HG03457 (cell line): Measurements from ENCODE around the gene ARRDC1.
"Not testable (repeated sequence)": the region's sequence is repeated elsewhere in the genome, so short reads cannot be mapped to it uniquely, and the experiment has no call there.

Source experiments
- ATAC-seq: cut with Tn5 transposase; IDR thresholded peaks from one replicate; pipeline ENCODE4 v1.9.1; 2021; ENCODE audit warnings: moderate number of reproducible peaks; ENCODE audit not compliant: unreplicated experiment

The ARRDC1 gene

DNA sequence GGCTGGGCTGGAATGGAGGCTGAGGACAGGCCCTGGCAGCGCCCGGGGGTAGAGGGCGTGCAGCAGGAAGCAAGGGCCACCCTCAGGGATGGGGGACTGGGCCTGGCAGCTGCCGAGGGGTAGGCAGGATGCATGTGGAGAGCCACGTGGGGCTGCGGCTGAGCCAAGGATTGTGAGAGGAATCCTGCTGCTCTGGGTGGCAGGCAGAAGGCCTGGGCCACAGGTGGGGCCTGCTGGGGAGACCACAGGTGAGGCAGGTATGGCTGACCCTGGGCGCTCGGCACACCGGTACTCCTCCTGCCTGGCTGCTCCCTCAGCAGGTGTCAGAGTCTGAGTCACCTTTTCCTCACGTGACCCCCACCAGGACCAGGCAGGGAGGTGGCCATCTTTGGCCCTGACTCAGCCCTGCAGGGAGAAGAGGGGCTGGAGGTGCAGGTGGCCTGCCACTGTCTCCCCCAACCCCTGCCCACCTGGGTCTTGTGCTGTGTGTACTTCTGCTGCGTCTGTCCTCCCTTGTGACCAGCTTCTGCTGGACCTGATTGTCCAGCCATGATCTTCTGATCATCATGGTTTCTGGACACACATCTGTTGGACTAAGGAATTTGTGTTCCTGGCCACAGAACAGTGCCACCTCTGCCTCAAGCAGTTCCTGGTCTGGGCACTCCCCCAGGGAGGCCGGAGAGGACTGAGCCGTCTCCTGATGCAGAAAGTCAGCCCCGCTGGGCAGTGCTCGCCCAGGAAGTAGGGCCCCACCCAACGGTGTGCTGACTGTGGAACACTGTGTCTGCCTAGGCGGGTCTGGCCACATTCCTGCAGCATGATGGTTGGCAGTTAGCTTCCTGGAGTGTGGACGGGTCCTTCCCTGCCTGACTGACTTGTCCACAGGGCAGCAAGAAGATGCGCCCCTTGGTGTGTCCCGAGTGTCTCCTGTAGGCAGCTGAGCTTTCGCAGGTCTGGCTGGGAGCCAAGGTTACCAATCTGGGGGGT, 6.4 kb downstream of the ARRDC1 start:
- no peak for ATAC-seq

DNA sequence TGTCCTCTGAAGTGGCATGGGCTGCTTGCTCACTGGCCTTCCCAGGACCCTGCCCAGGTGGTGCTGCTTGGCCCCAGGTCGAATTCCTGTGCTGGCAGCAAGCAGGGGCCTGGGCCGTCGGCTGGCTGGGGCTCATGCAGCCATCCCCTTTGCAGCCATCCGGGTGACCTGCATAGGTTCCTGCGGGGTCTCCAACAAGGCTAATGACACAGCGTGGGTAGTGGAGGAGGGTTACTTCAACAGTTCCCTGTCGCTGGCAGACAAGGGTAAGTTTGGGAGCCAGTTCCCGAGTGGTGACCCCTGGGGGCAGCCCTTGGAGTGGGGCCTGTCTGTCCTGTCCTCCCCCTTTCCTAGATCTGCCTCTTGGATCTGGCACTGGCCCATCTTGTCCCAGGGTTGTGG, 7.3 kb downstream of the ARRDC1 start:
- ATAC-seq = no peak

DNA sequence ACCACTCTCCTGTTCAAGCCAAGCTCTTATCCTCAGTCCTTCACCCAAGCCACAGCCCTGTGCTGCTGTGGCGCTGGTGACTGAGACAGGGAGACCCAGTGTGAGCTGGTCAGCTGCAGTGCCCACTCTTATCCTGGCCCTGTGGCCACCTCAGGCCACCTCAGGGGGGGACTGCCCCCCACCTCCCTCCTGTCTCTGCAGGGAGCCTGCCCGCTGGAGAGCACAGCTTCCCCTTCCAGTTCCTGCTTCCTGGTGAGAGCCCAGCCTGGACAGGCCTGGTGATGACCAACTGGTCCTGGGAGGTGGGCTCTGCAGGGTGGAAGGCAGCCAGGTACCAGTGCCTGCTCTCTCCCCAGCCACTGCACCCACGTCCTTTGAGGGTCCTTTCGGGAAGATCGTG, 7.8 kb downstream of the ARRDC1 start:
- ATAC-seq = no peak

DNA sequence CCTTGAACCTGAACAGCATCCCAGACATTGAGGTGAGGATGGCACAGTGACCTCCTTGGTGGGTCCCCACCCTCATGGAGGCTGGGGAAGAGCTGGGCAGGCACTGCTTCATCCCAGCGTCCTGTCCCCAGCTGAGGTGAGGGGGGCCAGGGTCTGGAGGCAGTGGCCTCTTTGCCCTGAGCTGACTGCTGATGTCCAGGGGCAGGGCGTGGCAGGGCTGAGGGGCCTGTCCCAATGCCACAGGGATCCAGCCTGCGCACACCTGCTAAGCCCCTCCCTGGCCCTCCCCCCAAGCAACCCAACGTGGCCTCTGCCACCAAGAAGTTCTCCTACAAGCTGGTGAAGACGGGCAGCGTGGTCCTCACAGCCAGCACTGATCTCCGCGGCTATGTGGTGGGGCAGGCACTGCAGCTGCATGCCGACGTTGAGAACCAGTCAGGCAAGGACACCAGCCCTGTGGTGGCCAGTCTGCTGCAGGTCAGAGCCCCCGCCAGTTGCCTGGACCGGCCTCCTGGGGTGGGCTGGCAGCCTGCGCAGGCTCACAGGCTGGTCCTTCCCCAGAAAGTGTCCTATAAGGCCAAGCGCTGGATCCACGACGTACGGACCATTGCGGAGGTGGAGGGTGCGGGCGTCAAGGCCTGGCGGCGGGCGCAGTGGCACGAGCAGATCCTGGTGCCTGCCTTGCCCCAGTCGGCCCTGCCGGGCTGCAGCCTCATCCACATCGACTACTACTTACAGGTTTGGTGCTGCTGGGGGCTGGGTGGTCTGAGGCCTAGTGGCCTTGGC, 8.4 kb downstream of the ARRDC1 start:
- no peak for ATAC-seq

DNA sequence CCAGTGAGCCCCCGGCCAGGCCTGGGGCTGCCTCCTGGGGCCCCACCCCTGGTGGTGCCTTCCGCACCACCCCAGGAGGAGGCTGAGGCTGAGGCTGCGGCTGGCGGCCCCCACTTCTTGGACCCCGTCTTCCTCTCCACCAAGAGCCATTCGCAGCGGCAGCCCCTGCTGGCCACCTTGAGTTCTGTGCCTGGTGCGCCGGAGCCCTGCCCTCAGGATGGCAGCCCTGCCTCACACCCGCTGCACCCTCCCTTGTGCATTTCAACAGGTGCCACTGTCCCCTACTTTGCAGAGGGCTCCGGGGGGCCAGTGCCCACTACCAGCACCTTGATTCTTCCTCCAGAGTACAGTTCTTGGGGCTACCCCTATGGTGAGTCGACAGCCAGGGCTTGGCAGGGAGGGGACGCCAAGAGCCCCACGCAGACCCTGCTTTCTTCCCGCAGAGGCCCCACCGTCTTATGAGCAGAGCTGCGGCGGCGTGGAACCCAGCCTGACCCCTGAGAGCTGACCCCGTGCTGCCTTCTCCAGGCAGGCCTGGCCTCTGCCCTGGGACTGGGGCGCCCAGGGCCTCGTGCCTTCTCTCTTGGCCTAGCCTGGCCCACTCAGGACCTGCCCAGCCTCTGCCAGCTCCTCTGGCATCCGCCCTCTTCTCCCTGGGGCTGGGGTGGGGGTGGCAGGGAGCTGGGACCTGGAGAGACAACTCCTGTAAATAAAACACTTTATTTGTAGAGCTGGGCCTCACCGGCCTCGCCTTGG, 9.3 kb downstream of the ARRDC1 start:
- no peak for ATAC-seq

DNA sequence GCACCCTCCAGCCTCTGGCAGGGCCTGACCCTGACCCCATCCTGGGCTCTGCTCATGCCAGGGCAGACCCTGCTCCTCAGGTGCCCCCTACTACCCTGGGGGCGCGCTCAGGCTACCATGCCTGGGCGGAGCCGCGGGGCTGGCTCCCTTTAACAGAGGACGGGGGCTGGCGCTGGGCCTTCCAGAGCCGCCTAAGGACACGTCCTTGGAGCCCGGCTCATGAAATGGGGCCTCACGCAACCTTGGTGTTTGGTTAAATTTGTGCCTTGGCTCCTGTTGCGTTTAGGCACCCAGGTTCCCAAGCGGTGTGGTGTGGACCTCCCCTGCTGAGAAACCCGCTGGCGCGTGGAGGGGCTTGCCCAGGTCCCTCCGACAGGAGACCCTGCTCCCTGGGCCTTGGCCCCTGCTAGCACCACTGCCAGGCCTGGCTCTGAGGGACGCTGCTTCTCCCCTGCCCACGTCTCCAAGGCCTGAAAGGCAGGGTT, 9.9 kb downstream of the ARRDC1 start:
- no peak for ATAC-seq

DNA sequence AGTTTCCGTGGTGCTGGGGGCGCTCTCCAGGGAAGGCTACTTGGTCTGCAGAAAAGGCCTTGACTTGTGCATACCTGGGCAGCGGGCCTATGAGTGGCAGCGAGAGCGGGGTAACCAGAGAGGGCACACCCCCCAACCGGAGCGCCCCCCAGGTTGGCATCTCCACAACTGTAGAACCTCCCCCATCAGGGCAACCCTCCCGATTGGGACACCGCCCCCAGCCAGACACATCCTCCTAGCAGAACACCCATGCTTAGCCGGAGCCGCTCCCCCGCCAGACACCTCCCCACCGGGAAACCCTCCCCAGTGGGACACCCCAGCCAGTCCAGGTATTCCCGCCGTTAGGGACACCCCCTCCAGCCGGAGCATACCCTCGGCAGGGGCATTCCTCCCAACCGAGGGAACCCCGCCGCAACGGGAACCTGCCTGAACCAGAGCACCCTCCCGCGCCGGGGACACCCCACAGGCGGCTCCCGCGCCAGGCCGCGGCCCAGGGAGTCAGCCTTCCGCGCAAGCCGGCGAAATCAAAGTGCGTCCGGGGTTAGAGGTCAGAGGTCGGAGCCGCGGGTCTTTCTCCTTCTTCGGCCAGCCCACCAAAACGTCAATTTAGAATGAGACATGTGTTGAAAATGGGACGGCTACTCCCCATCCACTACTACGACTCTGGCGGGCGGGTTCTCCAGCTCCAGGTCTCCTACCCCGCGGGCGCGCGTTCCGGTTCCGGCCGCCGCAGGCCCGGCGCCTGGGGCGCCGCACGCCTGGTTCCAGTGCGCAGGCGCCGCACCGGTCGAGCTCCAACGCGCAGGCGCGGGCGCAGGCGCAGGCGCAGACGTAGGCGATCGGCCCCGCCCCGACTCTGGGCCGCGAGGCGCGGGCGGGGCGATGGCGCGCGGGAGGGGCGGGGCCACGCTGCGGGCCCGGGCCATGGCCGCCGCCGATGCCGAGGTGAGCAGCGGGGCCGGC, 12.9 kb downstream of the ARRDC1 start, which contains the start of gene EHMT1:
Gene EHMT1 (plus strand): TSS at position 901 of the 963 bp plus-strand sequence. CDS start 24 bp downstream, at position 925.
- peak; percentile 42 for ATAC-seq

DNA sequence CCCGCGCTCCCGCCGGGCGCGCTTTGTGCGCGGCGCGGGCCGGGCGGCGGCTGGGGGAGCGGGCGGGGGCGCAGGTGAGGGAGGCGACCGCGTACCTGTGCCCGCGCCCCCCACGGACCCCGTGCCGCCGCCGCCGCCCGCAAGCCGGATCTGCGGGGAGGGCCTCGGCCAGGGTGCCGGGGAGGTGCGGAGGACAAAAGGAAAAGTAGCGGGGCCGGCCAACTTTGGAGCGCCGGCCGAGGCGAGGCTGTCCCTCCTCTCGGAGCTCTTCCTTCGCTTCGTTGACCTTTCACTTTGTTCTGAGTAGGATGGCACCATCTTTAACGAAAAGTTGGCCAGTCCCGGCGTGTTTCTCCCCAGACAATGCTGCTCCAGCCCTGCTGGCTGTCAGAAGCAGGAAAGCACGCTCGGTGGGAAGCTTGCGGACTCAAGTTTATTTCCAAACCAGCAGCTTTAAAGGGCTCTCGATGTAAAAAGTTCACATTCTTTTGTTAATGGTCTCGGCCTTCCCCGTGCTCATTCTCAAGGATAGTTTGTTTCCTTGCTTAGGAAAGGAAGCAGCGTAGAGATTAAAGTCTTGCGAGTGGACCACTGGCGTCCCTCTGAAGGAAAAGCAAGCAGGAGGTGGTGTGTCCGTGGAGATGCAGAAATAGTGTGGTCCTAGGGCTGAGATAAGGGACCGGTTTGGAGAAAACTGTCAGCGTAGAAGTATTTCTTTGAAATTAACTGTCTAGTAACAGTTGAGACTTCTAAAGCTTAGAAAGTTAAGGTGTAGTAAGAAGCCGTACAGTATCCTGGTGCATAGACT, 14.0 kb downstream of the ARRDC1 start:
- ATAC-seq = peak; percentile 9

DNA sequence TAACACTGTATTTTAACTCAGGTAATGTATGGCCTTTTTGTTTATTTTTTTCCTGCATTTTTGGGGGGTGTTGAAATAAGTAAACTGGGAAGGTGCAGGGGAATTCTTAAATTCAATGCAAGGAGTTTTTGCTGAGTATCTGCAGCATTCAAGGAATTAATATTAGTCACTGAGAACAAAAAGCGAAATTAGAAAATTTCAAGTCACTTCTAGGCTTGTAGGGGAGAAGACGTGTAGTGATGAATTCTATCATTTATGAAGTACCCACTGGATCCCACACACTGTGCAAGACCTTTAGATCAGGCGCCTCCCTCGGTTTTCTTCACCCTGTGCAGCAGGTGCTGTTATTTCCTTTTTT, 14.5 kb downstream of the ARRDC1 start:
- ATAC-seq = no peak

DNA sequence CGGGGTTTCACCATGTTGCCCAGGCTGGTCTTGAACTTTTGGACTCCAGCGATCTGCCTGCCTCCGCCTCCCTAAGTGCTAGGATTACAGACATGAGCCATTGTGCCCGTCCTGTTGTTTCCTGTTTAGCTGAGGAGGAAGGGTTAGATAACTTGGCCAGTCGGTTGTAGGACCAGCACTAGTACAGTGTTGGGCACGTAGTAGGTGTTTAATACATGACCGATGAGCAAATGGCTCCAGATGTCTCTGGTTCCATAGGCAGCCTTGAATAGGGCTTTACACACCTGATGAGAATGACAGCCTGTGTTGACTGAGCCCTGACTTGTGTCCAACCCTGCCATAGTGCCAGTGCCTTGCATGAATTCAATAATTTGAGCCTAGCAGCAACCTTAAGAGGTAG, 15.1 kb downstream of the ARRDC1 start:
- ATAC-seq = no peak

DNA sequence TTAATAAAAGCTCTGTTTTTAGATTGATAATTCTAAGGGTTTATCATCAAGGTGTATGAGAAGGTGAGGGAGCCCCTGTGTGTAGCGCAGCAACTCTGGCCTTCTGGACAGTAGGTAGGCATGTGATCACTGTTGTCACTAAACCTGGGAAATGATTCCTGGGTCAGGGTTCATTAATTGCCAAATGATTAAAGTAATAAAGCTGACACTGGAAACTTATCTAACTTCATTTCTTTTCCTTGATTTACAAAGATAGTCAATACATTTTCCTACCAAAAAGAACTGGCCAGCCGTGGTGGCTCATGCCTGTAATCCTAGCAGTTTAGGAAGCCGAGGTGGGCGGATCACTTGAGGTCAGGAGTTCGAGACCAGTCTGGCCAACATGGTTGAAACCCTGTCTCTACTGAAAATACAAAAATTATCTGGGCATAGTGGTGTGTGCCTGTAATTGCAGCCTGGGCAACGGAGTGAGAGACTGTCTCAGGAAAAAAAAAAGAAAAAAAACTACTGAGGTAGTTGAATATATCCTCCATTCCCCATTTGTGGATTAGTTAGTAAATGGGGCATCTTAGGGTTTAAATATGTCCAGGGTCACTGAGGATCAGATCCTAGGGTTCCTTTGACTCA, 15.8 kb downstream of the ARRDC1 start:
- ATAC-seq = no peak

DNA sequence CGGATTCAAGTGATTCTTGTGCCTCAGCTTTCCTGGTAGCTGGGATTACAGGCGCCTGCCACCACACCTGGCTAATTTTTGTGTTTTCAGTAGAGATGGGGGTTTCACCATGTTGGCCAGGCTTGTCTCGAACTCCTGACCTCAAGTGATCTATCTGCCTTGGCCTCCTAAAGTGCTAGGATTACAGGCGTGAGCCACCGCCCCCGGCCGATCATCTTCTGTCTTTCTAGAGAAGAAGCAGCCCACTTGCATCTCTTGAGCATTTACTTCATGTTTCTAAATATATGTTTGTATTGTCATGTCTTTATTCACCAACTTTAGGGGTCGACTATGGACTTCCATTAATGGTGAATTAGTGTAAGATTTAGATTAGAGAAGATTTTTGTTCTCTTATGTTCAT, 16.7 kb downstream of the ARRDC1 start:
- ATAC-seq = not testable (repeated sequence)

DNA sequence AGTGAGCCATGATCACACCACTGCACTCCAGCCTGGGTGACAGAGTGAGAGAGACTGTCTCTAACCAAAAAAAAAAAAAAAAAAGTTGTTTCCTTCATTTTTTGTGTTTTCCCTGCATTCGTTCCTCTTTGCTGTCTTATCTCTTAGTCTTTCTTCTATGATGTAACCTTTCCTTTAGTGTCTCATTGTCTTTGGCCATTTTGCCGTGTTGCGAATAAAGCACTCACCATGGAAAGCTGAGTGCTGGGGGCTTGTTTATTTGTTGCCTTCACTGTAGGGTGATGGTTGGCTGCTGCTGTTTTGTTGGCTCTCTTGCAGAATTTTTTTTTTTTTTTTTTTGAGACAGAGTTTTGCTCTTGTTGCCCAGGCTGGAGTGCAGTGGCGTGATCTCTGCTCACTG, 21.0 kb downstream of the ARRDC1 start:
- ATAC-seq = no peak

DNA sequence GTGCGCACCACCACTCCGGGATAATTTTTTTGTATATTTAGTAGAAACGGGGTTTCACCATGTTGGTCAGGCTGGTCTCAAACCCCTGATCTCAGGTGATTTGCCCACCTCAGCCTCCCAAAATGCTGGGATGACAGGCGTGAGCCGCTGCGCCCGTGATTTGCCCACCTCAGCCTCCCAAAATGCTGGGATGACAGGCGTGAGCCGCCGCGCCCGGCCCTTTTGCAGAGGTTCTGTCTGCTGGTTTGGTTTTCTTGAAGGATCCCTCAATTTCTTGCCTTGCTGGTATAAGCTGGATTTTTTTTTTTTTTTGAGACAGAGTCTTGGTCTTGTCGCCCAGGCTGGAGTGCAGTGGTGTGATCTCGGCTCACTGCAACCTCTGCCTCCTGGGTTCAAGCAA, 21.9 kb downstream of the ARRDC1 start:
- ATAC-seq = not testable (repeated sequence)

DNA sequence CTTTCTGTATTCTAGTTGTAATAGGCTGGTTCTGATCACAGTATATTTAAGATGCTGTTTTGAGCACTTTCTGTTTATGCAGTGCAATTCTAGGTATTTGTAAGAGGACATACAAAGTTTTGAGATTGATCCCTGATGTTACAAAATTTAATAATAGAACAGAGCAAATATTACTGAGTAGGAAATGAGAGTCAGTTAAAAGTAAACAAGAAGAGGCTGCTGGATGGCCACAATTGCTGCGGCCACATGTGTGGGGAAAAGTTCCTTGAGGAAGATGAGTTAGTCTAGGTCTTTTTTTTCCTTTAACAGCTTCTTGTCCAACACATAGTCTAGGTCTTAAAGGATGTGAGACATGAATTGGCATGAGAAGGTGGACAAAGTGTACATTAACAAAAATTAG, 24.6 kb downstream of the ARRDC1 start:
- ATAC-seq = no peak

DNA sequence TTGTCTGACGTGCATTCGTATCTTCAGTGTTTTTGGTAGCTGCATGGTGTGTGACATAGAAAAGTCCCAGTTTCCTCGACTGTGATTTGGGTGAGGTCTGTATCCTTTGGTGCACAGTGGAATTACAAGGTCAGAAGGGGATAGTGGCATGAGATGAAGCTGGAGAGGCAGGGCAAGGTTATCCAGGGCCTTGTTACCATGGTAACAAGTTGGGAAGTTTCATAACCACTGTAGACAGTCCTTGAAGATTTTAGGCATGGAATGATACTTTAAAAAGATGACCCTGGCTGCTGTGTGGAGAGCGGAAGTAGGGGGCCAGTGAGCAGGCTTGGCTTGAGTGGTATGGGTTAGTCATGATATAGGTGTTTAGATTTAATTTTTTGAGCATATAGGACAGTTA, 25.2 kb downstream of the ARRDC1 start:
- ATAC-seq = no peak

DNA sequence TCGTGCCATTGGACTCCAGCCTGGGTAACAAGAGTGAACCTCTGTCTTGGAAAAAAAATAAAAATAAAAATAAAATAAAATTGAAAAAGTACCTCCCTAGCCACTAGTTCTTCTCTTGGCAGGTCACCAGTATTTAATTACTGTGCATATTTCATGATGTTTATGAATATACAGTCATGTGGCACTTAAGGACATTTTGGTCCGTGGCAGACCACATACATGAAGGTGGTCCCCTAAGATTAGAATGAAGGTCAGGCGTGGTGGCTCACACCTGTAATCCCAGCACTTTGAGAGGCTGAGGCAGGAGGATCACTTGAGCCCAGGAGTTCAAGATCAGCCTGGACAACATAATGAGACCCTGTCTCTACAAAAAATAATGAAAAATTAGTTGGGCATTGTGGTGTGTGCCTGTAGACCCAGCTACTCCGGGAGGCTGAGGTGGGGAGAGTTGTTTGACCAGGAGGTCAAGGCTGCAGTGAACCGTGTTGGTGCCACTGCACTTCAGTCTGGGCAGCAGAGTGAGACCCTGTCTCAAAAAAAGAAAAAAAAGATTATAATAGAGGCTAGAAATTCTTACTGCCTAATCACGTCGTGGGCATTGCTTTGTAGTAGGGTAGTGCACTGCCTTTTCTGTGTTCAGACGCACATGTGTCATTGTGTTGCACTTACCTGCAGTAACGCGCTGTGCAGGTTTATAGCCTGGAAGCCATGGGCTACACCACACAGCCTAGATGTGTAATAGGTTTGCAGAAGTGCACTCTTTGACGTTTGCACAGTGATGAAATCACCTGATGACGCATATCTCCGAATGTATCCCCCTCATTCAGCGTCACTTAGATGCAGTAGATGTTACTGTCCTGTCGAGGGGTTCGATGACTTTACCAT, 26.1 kb downstream of the ARRDC1 start:
- no peak for ATAC-seq
